H1 (cell line): Measurements from ENCODE around the gene ARL6IP4. TPM values are rescaled to one million over a fixed set of nuclear protein-coding genes. Genes with fewer than 3 reads are reported as not detected.

Experiments
- FOSL1 ChIP-seq: IDR thresholded peaks from 2 replicates; pipeline ENCODE4 v1.6.1; 2011; ENCODE audit warnings: mild to moderate bottlenecking, low read depth, low read length, moderate library complexity; ENCODE audit not compliant: insufficient read depth
- SIX5 ChIP-seq: IDR thresholded peaks from 2 replicates; pipeline ENCODE4 v1.6.1; 2011; ENCODE audit warnings: mild to moderate bottlenecking, low read depth, low read length
- polyA plus RNA-seq, 7 experiments: library from polyadenylated mRNA; depleted of rRNA in 3 of 7; stranded (reverse) in 5 of 7; unstranded in 2 of 7; fragments of >200 nt in 5 of 7; fragments of 200-250 nt in 2 of 7; gene quantifications; 1 replicate in 5 of 7; 2 replicates in 1 of 7; 4 replicates in 1 of 7; pipeline versions ENCODE4 v1.2.1 to v1.2.3, GENCODE V29; 2011 to 2013; ENCODE audit warnings: missing spikeins in 2 of 7, mixed read lengths in 2 of 7
- total RNA-seq: library from RNA; stranded (reverse); fragmentation: NEBNext Ultra II Directional; extraction: Animal tissue kit (Norgen Biotek cat#: 25700); gene quantifications from 2 replicates; pipeline ENCODE4 v1.2.1, GENCODE V29; 2021

The ARL6IP4 gene
- total and polyA plus RNA-seq, 2 of the 8 experiments (the other 6 are each of a cell fraction or from before 2014, with no cell fraction given), result 76.4 to 109 TPM

DNA sequence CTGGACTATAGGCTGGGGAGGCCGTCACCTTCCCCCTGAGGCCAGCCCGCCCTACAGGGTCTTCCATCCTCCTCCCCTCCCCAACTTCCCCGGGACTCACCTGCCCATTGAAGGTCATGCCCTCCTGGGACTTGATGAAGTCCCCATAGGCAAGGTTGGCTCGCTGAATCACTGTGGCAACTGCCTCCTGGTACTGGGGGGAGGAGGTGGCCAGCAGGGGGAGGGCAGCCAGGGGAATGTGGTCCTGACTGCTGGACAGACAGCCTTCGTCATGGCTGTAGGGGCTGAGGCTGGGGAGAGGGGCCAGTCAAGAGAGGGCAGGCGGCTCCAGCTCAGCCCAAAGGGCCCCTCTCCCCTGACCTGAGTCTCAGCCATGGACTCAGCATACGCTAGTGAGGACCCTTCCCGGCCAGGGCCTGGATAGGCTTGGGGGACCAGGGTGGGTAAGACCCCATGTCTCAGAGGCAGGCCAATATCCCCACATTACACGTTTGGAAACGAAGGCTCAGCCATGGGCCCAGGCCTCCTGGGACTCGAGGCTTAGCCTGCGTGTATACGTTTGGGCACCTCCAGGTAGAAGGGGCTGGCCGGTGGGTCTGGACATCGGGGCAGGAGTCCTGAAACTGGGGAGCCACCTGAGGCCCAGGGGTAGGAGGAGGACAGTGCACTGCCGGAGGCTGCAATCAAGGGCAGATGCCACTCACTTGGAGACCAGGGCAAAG, 16.3 kb downstream of the ARL6IP4 start (continued):
- TF ChIP-seq FOSL1 (no peak), SIX5 (no peak)
